OCI-LY7 (cell line): ENCODE measurements around the gene RFNG. TPM values are rescaled to one million over a fixed set of nuclear protein-coding genes. Genes with fewer than 3 reads are reported as not detected.

Experiments used
- BruUV-seq: library from RNA; stranded (reverse); fragments of 400-500 nt; replicated peaks from 2 replicates; lab custom pipeline; 2021; lab: Mats Ljungman, UMichigan
- CTCF ChIA-PET: fragments of 300-600 bp; sonication (Branson Sonifier 250); formaldehyde crosslinking; loops from one replicate; lab custom pipeline; 2022; ENCODE audit warnings: antibody characterized with exemption; ENCODE audit not compliant: unreplicated experiment; lab: Charles Lee
- POLR2A ChIA-PET: fragments of 300-600 bp; sonication (Branson Sonifier 250); formaldehyde crosslinking; loops from one replicate; lab custom pipeline; 2022; ENCODE audit warnings: antibody characterized with exemption; lab: Charles Lee
- DNase-seq: peaks from one replicate; pipeline ENCODE4 v3.0.0-alpha.2; 2015; ENCODE audit warnings: low spot score
- H2AFZ ChIP-seq: fragments of 200-600 bp; sonication (generic), shearing (Covaris generic); 2 replicates; pipeline ENCODE4 v1.6.1; 2014; ENCODE audit warnings: mild to moderate bottlenecking, antibody characterized with exemption, low read length, moderate library complexity
- H3K27ac ChIP-seq: fragments of 200-600 bp; sonication (generic); 2 replicates; pipeline ENCODE4 v1.5.1; 2014; ENCODE audit warnings: mixed run types, low read depth, mild to moderate bottlenecking, moderate library complexity, low read length, inconsistent platforms; ENCODE audit not compliant: poor library complexity, severe bottlenecking
- H3K36me3 ChIP-seq: fragments of 200-600 bp; sonication (generic); 2 replicates; pipeline ENCODE4 v1.6.1; 2014; ENCODE audit warnings: mild to moderate bottlenecking, antibody characterized with exemption, low read length, moderate library complexity, mixed read lengths; ENCODE audit not compliant: insufficient read depth
- H3K4me1 ChIP-seq: fragments of 200-600 bp; sonication (generic); 2 replicates; pipeline ENCODE4 v1.5.1; 2014; ENCODE audit warnings: mild to moderate bottlenecking, low read length; ENCODE audit not compliant: insufficient read depth, poor library complexity, severe bottlenecking
- H3K4me2 ChIP-seq: fragments of 200-600 bp; sonication (generic); 2 replicates; pipeline ENCODE4 v1.6.1; 2014; ENCODE audit warnings: mild to moderate bottlenecking, low read length
- H3K4me3 ChIP-seq: fragments of 200-600 bp; sonication (generic); 2 replicates; pipeline ENCODE4 v1.5.1; 2014; ENCODE audit warnings: mild to moderate bottlenecking, low read depth, low read length; ENCODE audit not compliant: poor library complexity, severe bottlenecking
- H3K79me2 ChIP-seq: fragments of 200-600 bp; sonication (generic); 2 replicates; pipeline ENCODE4 v1.6.1; 2016; ENCODE audit warnings: low read depth, mild to moderate bottlenecking, low read length, moderate library complexity, mixed read lengths; ENCODE audit not compliant: insufficient read depth
- H3K9me2 ChIP-seq: fragments of 200-600 bp; sonication (generic); 2 replicates; pipeline ENCODE4 v1.6.1; 2016; ENCODE audit warnings: mild to moderate bottlenecking, low read length, mixed read lengths; ENCODE audit not compliant: insufficient read depth
- H3K9me3 ChIP-seq: fragments of 200-600 bp; sonication (generic); 2 replicates; pipeline ENCODE4 v1.6.1; 2014; ENCODE audit warnings: mild to moderate bottlenecking, mixed run types, low read length, mixed read lengths
- H4K20me1 ChIP-seq: fragments of 200-600 bp; sonication (generic); 2 replicates; pipeline ENCODE4 v1.6.1; 2014; ENCODE audit warnings: mild to moderate bottlenecking, antibody characterized with exemption, low read length, moderate library complexity, mixed read lengths; ENCODE audit not compliant: insufficient read depth
- EZH2phosphoT487 ChIP-seq: fragments of 200-600 bp; sonication (generic); IDR thresholded peaks from 2 replicates; pipeline ENCODE4 v1.6.1; 2018; ENCODE audit warnings: low read depth, borderline replicate concordance, mild to moderate bottlenecking, mixed run types, antibody characterized with exemption, low read length, moderate library complexity, mixed read lengths
- intact Hi-C: fragments of 100-400 bp; cut with micrococcal nuclease; formaldehyde crosslinking; loops from one replicate; pipeline ENCODE4 v1.10.0; 2022; ENCODE audit not compliant: unreplicated experiment
- total RNA-seq, 2 experiments: library from RNA; depleted of rRNA in 1 of 2; stranded (reverse); fragments of >200 nt in 1 of 2; shearing (Covaris generic) in 1 of 2; gene quantifications; 2 replicates each; pipeline ENCODE4 v1.2.3, GENCODE V29; 2014 to 2022
- TF ChIP-seq, protein P1 (sequence below): fragments of 200-600 bp; sonication (generic); conservative IDR thresholded peaks from 2 replicates; pipeline ENCODE4 v1.5.1; 2014; ENCODE audit warnings: mild to moderate bottlenecking, antibody characterized with exemption, low read length, moderate library complexity, mixed read lengths

Gene RFNG
- total RNA-seq, 2 experiments from 2014 or later: 47.3 to 59.4 TPM

DNA sequence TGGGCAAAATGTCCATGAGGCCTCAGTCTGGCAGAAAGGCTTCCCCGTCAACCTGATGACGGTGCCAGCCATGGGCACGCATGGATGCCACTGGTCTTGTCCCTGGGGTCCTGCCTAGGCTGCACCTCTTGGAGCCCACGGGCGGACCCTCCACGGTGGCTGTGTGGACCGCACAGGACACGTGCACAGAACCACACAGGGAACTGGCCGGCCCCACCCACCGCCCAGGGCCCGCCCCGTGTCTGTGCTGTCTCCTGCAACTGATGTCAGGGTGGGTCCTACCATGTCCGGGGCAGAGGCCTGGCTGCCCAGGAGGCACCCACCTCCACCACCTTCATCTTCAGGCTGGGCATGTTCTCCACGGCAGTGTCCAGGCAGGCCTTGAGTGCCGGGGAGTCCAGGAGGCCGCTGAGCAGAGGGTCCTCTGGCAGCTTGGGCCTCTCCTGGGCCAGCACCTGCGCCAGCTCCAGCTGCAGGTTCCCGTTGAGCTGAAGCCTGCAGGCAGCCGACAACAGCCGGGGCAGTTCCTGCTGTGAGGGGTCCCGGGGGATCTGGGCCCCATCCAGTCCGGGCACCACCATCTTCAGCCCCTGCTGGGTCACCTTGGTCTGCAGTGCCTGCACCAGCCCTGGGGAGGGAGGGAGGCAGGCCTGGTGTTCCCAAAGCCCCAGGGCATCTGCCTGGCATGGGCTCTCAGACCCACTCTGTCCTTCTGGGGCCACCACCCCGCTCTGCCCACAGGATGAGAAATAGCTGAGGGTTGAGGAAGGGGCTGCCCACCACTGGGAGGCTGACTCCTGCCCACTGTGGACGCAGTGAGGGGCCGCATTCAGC lies 34.5 kb upstream of the RFNG start:
- no peaks in the 10 kb centered on the region for H3K4me1 ChIP-seq
- intact Hi-C loops: no loop called here
- no TSS peak for BruUV-seq
- DNase-seq: no peak
- no peaks in the 10 kb centered on the region for H3K79me2 ChIP-seq
- no peak for TF ChIP-seq EZH2phosphoT487
- TF ChIP-seq, protein P1, sequence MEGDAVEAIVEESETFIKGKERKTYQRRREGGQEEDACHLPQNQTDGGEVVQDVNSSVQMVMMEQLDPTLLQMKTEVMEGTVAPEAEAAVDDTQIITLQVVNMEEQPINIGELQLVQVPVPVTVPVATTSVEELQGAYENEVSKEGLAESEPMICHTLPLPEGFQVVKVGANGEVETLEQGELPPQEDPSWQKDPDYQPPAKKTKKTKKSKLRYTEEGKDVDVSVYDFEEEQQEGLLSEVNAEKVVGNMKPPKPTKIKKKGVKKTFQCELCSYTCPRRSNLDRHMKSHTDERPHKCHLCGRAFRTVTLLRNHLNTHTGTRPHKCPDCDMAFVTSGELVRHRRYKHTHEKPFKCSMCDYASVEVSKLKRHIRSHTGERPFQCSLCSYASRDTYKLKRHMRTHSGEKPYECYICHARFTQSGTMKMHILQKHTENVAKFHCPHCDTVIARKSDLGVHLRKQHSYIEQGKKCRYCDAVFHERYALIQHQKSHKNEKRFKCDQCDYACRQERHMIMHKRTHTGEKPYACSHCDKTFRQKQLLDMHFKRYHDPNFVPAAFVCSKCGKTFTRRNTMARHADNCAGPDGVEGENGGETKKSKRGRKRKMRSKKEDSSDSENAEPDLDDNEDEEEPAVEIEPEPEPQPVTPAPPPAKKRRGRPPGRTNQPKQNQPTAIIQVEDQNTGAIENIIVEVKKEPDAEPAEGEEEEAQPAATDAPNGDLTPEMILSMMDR: no peak
- ChIA-PET POLR2A (no interaction called here), CTCF (no interaction called here)
- no peak overlapping the region for H3K4me3 ChIP-seq
- no peak overlapping the region for H3K4me2 ChIP-seq
- no peaks in the 10 kb centered on the region for H3K9me3 ChIP-seq
- H3K27ac ChIP-seq: no peak overlapping the region
- peaks cover 100% of the 10 kb centered on the region for H3K36me3 ChIP-seq
- H2AFZ ChIP-seq: no peak overlapping the region
- no peaks in the 10 kb centered on the region for H4K20me1 ChIP-seq
- H3K9me2 ChIP-seq: no peaks in the 10 kb centered on the region

DNA sequence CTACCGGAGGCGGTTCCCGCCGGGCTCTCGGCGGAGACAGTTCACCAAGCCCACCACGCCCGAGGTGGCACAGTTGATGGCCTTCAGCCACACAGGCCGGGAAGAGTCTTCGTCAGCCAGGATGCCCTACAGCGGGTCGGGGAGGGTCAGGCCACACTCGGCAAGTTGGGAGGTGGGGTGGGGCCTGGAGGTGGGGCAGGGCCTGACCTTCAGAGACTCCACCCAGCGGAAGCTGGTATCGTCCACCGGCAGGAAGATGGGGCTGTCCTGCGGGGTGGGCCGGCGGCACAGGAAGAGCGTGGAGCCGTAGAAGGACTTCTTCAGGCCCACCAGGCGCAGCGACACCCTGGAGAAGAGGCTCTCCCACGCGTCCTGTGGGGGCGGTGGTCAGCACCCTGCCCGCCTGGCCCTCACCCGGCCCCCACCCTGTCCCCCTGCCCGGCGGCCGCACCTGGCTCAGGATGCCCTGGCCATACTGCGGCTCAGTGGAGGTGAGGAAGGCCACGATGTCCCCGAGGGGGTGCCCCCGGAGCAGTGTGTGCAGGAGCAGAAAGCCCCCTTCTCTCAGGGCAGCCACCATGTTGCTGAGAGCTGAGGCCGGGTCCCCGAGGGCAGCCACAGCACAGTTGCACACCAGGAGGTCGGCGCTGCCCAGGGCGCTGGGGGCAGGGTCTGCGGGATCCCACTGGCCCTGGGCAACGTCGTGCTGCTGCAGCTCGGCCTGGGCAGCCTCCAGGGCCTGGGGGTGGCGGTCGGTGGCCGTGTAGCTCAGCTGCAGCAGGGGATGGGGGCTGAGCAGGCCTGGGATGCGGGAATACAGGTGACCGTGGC lies 33.6 kb upstream of the RFNG start:
- intact Hi-C loops: no loop called here
- POLR2A ChIA-PET: no interaction called here
- Histone ChIP-seq H2AFZ (no peak overlapping the region), H3K4me1 (no peaks in the 10 kb centered on the region), H3K9me3 (no peaks in the 10 kb centered on the region), H3K4me3 (no peak overlapping the region), H4K20me1 (no peaks in the 10 kb centered on the region), H3K9me2 (no peaks in the 10 kb centered on the region), H3K4me2 (no peak overlapping the region), H3K36me3 (peaks cover 100% of the 10 kb centered on the region), H3K27ac (no peak overlapping the region), H3K79me2 (no peaks in the 10 kb centered on the region)
- no peak for DNase-seq
- TF ChIP-seq EZH2phosphoT487: no peak
- TF ChIP-seq, protein P1: no peak
- BruUV-seq: no TSS peak
- CTCF ChIA-PET: no interaction called here
